Activated T-helper 9 cell treated with anti-CD3 and anti-CD28 coated beads, Interleukin-2, amount 50 U/mL, for 16 hours (primary cell): Measurements from ENCODE around the gene GBGT1.
"Not testable (repeated sequence)": the region's sequence is repeated elsewhere in the genome, so short reads cannot be mapped to it uniquely, and the experiment has no call there.

Experiments used
- DNase-seq: peaks from one replicate; pipeline ENCODE4 v3.0.0-alpha.2; 2020; ENCODE audit warnings: low read depth

GBGT1 gene

DNA sequence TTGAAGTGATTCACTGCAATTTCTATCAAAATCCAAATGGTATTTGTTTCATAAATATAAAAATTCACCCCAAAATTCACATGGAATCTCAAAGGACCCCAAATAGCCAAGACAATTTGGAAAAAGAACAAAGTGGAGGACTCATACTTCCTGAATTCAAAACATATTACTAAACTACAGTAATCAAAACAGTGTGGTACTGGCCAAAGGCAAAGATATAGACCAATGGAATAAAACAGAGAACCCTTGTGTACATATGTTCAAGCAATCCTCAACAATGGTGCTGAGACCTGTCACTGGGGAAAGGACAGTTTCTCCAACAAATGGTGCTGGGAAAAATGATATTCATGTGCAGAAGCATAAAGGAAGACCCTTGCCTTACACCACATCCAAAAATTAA, 31.3 kb upstream of the GBGT1 start:
- no peak for DNase-seq

- DNase-seq = no peak
Observed at GRCh38 chr9:133194597-133194996, 30.9 kb upstream of the GBGT1 start.

- no peak for DNase-seq
Observed at GRCh38 chr9:133191989-133192388, 28.3 kb upstream of the GBGT1 start.

- DNase-seq = no peak
Observed at GRCh38 chr9:133189826-133190225, 26.1 kb upstream of the GBGT1 start.

GRCh38 chr9:133188843-133189180, 25.1 kb upstream of the GBGT1 start:
- no peak for DNase-seq

DNA sequence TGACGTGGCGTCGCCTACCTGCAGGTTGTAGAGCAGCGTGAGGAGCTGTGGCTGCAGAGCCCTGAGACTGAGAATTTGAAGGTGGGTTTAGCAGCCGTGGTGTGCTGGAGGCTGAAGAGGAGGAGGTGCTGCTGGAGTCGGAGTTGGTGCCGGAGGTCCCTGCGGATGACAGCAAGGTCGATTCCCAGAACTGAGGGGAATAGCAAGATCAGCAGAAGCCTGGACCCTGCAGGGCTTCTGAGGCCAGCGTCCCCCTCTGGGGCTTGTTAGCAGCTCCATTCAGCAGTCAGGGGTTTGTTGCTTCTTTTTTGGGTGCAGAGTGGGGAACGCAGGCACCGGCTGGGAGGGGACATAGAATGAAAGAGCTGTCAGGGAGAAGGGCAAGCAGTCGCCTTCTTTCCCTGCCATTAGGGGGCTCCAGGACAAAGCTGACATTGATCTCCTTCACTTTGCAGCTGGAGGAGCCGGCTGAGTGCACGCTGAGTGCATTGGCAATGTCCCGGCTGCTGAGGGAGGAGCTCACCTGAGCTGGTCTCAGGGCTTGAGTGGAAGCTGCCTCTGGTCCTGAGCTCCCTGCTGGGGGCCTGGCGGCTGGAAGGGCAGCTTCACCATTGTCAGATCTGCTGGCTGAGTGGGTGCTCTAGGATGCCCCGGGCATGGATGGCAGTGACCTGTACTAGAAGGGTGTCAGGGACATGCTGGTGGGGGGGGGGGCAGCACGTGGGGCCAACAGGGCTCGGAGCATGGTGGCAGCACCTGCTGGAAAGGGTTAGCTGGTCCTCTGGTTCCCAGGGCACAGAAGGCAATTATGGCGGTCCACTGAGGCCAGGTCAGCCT, 24.5 kb upstream of the GBGT1 start:
- no peak for DNase-seq

- no peak for DNase-seq
Observed at GRCh38 chr9:133187561-133188005, 23.9 kb upstream of the GBGT1 start.

DNA sequence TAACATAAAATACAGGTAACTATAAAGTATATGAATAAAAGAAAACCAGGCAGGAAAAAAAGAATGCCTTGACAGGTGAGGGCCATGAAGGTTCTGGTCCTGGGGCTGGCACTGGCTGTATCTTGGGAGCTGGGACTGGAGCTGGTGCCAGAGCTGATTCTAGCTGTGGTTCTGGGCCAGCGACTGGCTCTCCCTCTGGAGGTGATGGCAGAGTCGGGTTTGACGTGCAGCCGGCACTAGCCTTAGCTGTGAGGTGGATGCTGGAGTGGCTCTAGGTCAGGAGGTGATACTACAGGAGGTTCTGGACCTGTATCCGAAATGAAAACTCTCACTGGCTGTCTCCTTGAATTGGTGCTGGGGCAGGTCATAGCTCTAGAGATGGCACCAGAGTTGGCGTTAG, 23.0 kb upstream of the GBGT1 start:
- DNase-seq = no peak

- DNase-seq = no peak
Observed at GRCh38 chr9:133184971-133185370, 21.3 kb upstream of the GBGT1 start.

- DNase-seq = no peak
Observed at GRCh38 chr9:133182151-133182550, 18.4 kb upstream of the GBGT1 start.

GRCh38 chr9:133181561-133181960, 17.8 kb upstream of the GBGT1 start:
- no peak for DNase-seq

DNA sequence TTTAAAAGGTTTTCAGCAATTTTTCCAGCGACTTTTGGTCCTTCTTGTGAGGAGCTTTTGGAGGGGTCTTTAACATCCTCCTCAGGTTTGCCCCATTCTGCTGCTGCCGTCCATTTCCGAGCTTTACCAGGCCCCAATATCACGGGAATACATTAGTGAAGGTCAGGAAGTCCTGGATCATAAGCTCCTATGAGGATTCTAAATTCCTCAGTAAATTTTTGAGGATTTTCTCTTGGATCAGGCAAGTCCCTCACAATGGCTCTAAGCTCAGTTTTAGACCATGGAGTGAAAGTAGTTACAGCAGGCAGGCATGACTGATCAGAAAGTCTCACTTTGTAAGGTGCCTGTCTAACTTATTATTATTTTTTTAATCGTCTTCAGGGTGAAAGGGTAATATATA, 17.2 kb upstream of the GBGT1 start:
- DNase-seq = no peak

DNA sequence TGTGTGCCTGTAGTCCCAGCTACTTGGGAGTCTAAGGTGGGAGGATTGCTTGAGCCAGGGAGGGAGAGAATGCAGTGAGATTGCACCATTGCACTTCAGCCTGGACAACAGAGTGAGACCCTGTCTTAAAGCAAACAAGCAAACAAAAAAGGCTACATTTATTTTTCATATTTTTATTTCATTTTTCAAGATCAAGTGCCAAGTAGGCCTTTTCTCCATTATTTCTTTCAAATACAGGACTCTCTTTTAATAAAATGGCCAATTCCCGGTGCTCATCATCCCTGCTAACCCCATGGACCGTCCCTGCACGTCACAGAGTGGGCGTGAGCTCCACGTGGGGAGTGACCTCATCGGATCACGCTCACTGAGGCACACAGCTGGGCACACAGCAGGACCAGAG, 9.3 kb upstream of the GBGT1 start:
- DNase-seq = no peak

DNA sequence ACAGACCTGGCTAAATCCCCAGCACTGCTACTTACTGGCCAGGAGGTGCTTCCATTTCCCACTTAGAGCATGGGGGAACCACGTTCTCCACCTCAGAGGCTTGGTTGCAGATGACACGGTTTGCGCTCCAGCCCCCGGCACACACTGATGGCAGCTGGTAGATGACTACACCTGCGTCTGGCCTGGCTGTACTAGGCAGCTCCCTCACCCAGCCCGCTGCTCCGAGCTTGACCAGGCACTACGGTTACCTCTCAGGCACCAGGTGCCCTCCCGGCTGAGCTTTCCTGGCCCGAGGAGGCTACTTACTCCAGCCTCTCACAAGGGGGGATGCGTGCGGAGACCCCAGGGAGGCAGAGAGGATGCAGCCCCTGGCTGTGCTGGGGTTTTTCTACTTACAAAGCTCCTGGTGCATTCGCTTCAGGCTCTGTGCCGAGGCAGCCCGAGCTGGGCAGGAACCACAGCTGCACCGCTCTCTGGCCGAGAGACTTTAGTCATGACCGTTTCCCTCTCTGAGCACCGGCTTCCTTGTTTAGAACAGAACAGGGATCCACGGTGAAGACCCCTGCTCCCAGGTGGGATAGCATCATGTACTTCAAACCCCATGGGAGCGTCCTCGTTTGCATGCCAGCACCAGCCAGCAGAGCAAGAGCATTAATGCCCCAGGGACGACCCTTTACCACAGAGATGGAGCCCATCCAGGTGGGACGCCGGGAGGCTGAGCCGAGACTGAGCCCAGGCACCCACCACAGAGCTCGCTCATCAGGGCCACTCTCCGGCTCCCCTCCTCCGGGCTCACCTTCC, 7.6 kb upstream of the GBGT1 start:
- no peak for DNase-seq

- no peak for DNase-seq
Observed at GRCh38 chr9:133170716-133171115, 7.0 kb upstream of the GBGT1 start.

DNA sequence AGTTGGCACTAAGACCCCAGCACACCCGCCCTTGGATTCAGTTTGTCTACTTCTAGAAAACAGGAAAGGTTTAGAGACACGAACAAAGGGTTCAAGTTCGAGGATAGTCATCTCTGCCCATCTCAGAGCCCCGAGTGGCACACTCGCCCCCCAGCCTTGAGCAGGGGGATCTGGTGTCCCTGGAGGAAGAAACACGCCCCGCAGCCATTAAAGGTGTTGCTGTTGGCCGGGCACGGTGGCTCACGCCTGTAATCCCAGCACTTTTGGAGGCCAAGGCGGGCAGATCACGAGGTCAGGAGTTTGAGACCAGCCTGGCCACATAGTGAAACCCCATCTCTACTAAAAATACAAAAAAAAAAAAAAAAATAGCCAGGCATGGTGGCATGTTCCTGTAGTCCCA, 6.0 kb upstream of the GBGT1 start:
- not testable (repeated sequence) for DNase-seq

DNA sequence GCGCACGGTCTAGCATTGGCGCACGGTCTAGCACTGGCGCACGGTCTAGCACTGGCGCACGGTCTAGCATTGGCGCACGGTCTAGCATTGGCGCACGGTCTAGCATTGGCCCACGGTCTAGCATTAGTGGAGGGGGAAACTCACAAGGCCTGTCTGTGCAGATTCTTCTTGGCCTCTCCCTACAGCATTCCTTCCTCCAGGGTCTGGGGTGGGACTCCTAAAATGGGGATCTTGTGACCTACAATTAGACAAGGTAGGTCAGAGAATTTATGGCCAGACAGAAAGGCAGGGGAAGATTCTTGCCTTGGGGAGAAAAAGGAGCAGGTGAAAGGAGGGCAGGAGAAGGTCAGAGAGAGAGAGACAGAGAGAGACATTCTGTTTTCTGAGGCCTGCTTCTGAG, 5.4 kb upstream of the GBGT1 start:
- no peak for DNase-seq

GRCh38 chr9:133168432-133168831, 4.7 kb upstream of the GBGT1 start:
- no peak for DNase-seq

DNA sequence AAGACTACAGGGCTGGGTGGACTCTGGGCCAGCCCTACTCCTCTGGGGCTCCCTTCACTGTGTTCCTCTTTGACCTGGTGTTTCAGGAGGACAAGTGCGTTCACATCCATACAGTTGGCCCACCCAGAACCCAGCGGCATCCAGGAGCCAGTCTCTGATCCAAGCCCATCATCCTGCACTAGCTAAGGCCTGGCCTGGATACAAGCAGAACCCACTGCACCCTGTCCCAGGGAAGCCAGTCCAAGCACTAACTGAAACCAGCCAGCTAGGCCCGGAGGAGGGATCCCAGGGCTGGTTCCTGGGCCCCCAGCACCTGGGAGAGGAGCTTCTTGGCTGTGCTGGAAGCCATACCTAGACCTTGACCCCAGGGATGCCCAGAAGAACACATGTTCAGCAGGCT, 4.1 kb upstream of the GBGT1 start:
- no peak for DNase-seq

DNA sequence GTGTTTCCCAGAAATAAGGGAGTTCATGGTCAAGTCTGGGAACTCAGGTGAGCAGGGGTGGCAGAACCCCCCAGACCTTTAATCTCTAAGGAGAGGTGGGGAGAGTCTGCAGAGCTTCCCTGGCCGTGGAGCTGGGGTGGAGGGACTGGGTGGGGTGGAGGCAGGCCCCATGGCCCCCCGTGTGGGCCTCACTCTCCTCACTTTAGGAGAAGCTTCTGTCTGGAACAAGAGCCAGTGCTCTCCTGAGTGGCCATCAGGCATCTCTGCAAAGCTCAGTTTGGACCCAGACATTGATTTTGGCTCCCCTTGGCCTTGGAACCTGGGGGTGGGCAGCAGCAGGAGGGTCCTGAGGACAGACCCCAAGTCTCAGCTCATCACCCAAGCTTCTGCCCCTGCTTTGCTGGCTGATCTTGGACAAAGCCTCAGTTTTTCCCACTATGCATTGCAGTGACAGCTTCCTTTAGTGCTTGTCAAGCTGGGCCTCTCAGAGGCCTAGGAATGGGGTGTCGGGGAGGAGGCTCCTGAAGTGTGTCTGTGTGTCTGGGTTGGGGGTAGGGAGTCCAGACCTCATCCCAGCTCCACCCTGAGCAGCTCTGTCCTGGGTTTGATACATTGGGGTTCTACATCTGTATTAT, 3.5 kb upstream of the GBGT1 start:
- no peak for DNase-seq

DNA sequence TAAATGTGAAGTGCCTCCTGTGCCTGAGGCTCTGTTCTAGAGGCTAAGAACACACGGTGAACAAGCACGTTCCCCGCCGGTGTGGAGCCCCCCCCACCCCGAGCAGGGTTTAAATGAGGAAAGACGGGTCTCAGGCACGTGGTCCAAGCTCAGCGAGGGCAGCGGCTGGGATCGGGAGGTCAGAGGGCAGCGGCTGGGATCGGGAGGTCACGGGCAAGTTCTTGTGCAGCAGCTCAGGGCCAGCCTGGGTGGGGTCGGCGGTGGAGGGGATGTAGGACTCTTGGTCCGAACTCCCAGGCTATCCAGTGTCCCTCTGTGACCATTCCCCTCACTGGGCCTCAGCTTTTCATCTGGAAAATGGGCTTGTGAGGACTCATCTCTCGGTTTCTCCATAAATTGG, 2.7 kb upstream of the GBGT1 start:
- DNase-seq = no peak

GRCh38 chr9:133165452-133165730, 1.7 kb upstream of the GBGT1 start:
- no peak for DNase-seq

GRCh38 chr9:133164191-133164590, 477 bp upstream of the GBGT1 start:
- DNase-seq = no peak
